Stimulated activated CD4-positive, alpha-beta T cell treated with anti-CD3 and anti-CD28 coated beads, TNF-alpha, amount 100 ng/mL, for 4 hours (primary cell): ENCODE results near the gene BICDL1.

ENCODE experiments used
- DNase-seq, 3 experiments: peaks; one replicate each; pipeline ENCODE4 v3.0.0-alpha.2; 2020; ENCODE audit warnings: low read depth in 3 of 3

BICDL1 gene

GRCh38 chr12:120125792-120126634 is 137.0 kb downstream of the BICDL1 start:
- DNase-seq = no peak

- DNase-seq = no peak
These were observed 137.6 kb downstream of the BICDL1 start for GRCh38 chr12:120126635-120127005.

DNA sequence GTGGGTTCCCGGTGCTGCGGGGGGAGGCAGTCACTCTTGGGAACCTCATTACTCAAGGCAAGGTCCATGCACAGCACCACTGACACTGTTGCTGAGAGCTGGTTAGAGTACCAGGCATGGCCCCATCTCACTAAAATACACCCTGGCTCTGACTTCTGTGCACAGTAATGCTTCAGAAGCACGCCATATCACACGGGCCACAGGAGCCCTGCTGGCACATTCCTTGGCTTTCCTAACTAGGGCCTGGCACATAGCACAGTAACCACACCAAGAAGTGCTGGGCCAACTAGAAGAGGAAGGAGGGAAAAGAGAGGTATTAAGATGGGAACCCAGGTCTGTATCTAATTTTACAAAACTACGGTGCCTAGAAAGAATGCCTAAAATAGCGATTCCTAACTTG is 141.0 kb downstream of the BICDL1 start:
- DNase-seq = no peak

DNA sequence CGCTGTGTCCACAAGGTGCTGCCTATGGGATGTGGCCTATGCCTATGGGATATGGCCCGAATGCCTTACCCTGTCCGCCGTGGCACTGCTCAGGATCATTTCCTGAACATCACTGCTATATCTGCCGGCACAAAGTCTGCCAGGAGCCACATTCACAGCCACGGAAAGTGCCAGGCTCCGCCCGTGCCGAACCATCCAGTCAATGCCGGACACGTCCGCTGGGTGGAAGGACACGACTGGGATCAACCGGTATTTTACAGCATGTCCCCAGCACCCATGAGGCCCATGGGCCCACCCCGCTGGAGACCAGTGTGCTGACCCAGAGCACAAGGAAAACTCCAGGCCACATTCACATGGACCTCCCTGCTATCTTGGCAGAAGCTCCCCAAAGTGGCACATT is 142.1 kb downstream of the BICDL1 start:
- no peak for DNase-seq

GRCh38 chr12:120132054-120132836 is 143.2 kb downstream of the BICDL1 start:
- no peak for DNase-seq

- no peak for DNase-seq
These were observed 143.9 kb downstream of the BICDL1 start for GRCh38 chr12:120132863-120133385.

DNA sequence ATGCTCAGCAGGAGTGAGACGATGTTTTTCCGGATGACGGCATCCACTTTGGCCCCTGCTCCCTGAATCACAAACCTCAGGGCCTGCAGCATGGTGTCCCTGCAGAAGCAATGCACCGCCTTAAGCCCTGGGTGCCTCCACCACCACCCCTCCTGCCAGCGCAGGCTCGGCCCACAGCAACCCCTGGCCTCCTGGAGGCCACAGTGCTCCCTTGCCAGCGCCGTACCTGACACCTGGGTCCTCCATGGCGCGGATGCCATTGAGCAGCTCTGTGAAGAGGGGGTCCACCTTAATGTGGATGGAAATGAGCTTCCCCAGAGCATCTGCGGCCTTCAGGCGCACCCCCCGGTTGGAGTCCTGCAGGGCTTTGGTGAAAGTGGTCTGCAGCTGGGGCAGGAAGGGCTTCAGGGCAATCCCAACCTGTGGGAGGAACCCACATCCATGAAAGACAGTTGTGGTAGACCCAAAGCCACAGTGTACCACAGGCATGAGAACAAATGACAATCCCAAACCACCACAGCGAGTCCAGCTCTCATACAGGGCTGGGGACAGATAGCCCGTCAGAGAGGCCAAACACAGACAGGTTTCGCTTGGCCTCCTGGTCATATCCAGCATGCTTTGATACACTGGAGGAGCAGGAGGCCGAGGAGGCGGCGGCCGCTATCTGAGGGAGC is 145.4 kb downstream of the BICDL1 start:
- no peak for DNase-seq

- DNase-seq = no peak
These were observed 147.2 kb downstream of the BICDL1 start for GRCh38 chr12:120136093-120136770.

DNA sequence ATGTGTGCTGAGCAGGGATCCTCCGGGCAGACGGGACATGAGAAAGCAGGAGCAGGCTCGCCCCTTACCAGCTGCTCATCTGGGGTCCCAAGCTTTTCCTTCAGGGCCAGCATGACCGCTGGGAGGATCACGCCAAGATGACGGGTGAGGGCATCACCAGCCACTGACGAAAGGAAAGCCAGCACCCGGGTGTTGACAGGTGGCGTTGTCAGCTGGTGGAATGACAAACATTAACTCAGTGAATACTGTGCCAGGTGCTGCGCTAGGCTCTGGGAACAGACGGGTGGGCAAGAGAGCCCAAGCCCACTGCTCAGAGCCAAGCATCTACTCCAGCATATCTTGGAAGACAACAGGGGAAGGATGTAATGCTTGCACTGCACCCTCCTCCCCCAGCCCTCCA is 148.8 kb downstream of the BICDL1 start:
- no peak for DNase-seq

DNA sequence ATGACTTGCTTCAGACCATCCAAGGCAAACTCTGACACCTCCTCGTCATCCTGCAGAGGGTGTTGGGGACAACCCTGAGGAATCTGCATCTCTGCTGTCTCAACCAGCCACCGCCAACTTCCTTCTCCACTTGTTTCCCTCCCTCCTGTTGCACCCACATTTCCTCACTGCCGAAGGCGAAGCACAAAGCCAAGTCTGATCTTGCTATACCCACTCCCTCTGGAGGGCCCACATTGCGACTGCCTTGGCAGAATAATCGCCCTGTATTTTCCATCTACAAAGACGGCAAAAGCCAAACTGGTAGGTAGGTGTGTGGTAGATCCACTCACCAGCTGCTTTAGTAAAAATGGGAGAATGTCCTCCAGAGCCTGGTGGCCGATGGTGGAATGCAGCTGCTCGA is 149.3 kb downstream of the BICDL1 start:
- DNase-seq = no peak

- no peak for DNase-seq
These were observed 150.9 kb downstream of the BICDL1 start for GRCh38 chr12:120139958-120140357.

DNA sequence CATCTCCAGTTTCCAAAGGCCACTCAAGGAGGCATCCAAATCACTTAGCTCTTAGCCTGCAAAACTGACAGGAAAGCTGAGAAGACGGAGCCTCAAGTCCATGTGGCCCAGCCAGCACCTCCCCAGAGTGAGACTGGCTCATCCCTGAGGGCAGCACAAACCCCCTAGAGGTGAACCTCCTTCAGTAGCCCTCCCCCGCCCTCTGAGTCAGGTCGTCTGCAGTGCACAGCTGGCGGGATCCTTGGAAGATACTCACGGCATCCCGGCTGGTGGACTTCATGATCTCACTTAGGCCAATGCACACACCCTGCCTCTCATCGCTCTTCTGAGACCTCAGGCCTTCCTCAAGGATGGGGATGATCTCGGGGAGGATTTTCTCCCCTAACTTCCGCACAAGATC is 151.6 kb downstream of the BICDL1 start:
- DNase-seq = no peak

DNA sequence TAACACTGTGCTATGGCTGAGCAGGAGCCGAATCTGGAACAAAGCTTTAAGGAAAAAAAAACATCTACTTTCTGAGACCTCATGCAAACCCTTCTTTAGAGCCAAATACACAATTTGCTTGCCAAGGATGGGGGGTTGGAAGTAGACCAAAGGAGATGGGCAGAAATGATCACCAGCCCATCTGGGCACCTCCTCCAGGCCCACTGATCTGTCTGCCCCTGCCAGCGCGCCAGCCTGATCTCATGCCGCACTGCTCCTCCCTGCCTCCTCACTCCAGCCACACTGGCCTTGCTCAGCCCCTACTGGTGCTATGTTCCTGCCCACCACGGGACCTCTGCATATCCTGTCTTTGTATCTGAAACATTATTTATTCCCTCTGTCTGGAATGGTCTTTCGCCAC is 152.3 kb downstream of the BICDL1 start:
- DNase-seq = no peak

GRCh38 chr12:120142231-120142877 is 153.3 kb downstream of the BICDL1 start:
- DNase-seq = no peak
